Hepatocyte (in vitro differentiated cells): ENCODE data around the gene GART. TPM values are rescaled to one million over a fixed set of nuclear protein-coding genes. Genes with fewer than 3 reads are reported as not detected.

Experiments
- DNase-seq: peaks from one replicate; pipeline ENCODE4 v3.0.0-alpha.2; 2016; ENCODE audit warnings: low spot score
- H2AFZ ChIP-seq: fragments of 200-600 bp; sonication (generic); 2 replicates; pipeline ENCODE4 v1.6.0; 2016; ENCODE audit warnings: antibody characterized with exemption, mild to moderate bottlenecking
- H3K27ac ChIP-seq: fragments of 200-600 bp; sonication (generic); 2 replicates; pipeline ENCODE4 v1.5.1; 2016; ENCODE audit warnings: mild to moderate bottlenecking
- H3K27me3 ChIP-seq: fragments of 200-600 bp; sonication (generic); 2 replicates; pipeline ENCODE4 v1.6.1; 2016
- H3K36me3 ChIP-seq: fragments of 200-600 bp; sonication (generic); replicated peaks from 2 replicates; pipeline ENCODE4 v1.5.1; 2016; ENCODE audit warnings: low read depth; ENCODE audit not compliant: insufficient read depth
- H3K4me1 ChIP-seq: fragments of 200-600 bp; sonication (generic); 2 replicates; pipeline ENCODE4 v1.5.1; 2016; ENCODE audit warnings: mild to moderate bottlenecking, moderate library complexity; ENCODE audit not compliant: insufficient read depth
- H3K4me2 ChIP-seq: fragments of 200-600 bp; sonication (generic); 2 replicates; pipeline ENCODE4 v1.6.0; 2016
- H3K4me3 ChIP-seq: fragments of 200-600 bp; sonication (generic); 2 replicates; pipeline ENCODE4 v1.5.1; 2016; ENCODE audit warnings: mild to moderate bottlenecking
- H3K79me2 ChIP-seq: fragments of 200-600 bp; sonication (generic); 2 replicates; pipeline ENCODE4 v1.6.0; 2017; ENCODE audit warnings: mild to moderate bottlenecking
- H3K9me2 ChIP-seq: fragments of 200-600 bp; sonication (generic); replicated peaks from 2 replicates; pipeline ENCODE4 v1.6.0; 2017; ENCODE audit warnings: mild to moderate bottlenecking; ENCODE audit not compliant: insufficient read depth
- H3K9me3 ChIP-seq: fragments of 200-600 bp; sonication (generic); 2 replicates; pipeline ENCODE4 v1.5.1; 2016; ENCODE audit warnings: low read depth, mild to moderate bottlenecking
- H4K20me1 ChIP-seq: fragments of 200-600 bp; sonication (generic); 2 replicates; pipeline ENCODE4 v1.6.0; 2016; ENCODE audit warnings: mild to moderate bottlenecking; ENCODE audit not compliant: insufficient read depth, poor library complexity, severe bottlenecking
- EZH2 ChIP-seq: fragments of 200-600 bp; sonication (generic); IDR thresholded peaks from 2 replicates; pipeline ENCODE4 v1.6.1; 2016; ENCODE audit warnings: antibody characterized with exemption, mild to moderate bottlenecking, borderline replicate concordance
- EZH2phosphoT487 ChIP-seq: fragments of 200-600 bp; sonication (generic); IDR thresholded peaks from one replicate; pipeline ENCODE4 v1.6.1; 2018; ENCODE audit warnings: antibody characterized with exemption, mild to moderate bottlenecking, low read depth, moderate library complexity; ENCODE audit not compliant: unreplicated experiment, severe bottlenecking
- WGBS: methylation state at CpG from one replicate; pipeline ENCODE4 v1.1.6; 2016; ENCODE audit warnings: low lambda C conversion rate; ENCODE audit errors: missing lambda C conversion rate; 5-methylcytosine and 5-hydroxymethylcytosine counted together
- polyA plus RNA-seq: library from polyadenylated mRNA; unstranded; fragments of >200 nt; fragmentation: Nextera tagmentation; extraction: Ambion mirVana; gene quantifications from 2 replicates; pipeline ENCODE4 v1.2.1, GENCODE V29; 2016
- total RNA-seq: library from RNA; depleted of rRNA; stranded (reverse); fragments of >200 nt; gene quantifications from 2 replicates; pipeline ENCODE4 v1.2.3, GENCODE V29; 2014
- TF ChIP-seq, protein P1 (sequence below): fragments of 200-600 bp; sonication (generic); IDR thresholded peaks from 2 replicates; pipeline ENCODE4 v1.5.1; 2016; ENCODE audit warnings: antibody characterized with exemption, mild to moderate bottlenecking; ENCODE audit not compliant: poor library complexity

Gene GART
- total and polyA plus RNA-seq, 2 experiments from 2014 or later: 41.6 to 83.3 TPM

DNA sequence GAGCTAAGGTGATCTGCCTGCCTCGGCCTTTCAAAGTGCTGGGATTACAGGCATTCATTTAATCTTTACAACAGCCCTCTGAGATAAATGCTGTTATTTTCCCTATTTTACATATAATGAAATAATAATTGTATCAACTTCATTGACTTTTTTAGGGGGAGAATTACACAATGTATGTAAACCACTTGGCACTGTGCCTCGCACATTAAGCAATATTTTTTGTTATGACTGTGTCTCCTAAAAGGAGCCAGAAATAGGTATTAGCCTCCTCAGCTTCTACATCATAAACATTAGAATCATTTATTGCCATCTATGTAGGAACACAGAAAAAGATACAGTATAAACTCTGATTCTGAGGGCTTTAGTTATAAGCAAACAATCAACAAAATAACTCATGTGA, 49.3 kb downstream of the GART start:
- no peak for DNase-seq
- no peaks in the 10 kb centered on the region for H4K20me1 ChIP-seq
- H3K9me2 ChIP-seq: no peaks in the 10 kb centered on the region
- no peak overlapping the region for H3K4me2 ChIP-seq
- 78% methylated on average over 2 of the region's 2 CpGs for WGBS
- no peaks in the 10 kb centered on the region for H3K9me3 ChIP-seq
- no peak overlapping the region for H3K4me3 ChIP-seq
- no peaks in the 10 kb centered on the region for H3K36me3 ChIP-seq
- H2AFZ ChIP-seq: no peak overlapping the region
- peaks cover 3% of the 10 kb centered on the region for H3K79me2 ChIP-seq
- TF ChIP-seq, protein P1, sequence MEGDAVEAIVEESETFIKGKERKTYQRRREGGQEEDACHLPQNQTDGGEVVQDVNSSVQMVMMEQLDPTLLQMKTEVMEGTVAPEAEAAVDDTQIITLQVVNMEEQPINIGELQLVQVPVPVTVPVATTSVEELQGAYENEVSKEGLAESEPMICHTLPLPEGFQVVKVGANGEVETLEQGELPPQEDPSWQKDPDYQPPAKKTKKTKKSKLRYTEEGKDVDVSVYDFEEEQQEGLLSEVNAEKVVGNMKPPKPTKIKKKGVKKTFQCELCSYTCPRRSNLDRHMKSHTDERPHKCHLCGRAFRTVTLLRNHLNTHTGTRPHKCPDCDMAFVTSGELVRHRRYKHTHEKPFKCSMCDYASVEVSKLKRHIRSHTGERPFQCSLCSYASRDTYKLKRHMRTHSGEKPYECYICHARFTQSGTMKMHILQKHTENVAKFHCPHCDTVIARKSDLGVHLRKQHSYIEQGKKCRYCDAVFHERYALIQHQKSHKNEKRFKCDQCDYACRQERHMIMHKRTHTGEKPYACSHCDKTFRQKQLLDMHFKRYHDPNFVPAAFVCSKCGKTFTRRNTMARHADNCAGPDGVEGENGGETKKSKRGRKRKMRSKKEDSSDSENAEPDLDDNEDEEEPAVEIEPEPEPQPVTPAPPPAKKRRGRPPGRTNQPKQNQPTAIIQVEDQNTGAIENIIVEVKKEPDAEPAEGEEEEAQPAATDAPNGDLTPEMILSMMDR: no peak
- TF ChIP-seq EZH2phosphoT487 (no peak), EZH2 (no peak)
- peaks cover 4% of the 10 kb centered on the region for H3K4me1 ChIP-seq
- no peaks in the 10 kb centered on the region for H3K27me3 ChIP-seq
- no peak overlapping the region for H3K27ac ChIP-seq

- TF ChIP-seq, protein P1: no peak
- TF ChIP-seq EZH2 (no peak), EZH2phosphoT487 (no peak)
- Histone ChIP-seq H4K20me1 (no peaks in the 10 kb centered on the region), H3K79me2 (peaks cover 3% of the 10 kb centered on the region), H3K9me3 (no peaks in the 10 kb centered on the region), H3K27ac (peak within 1 kb of the TSS; percentile 71), H3K27me3 (no peaks in the 10 kb centered on the region), H3K4me2 (peak within 1 kb of the TSS; percentile 88), H3K36me3 (no peaks in the 10 kb centered on the region), H3K4me3 (peak within 1 kb of the TSS; percentile 66), H3K4me1 (peaks cover 4% of the 10 kb centered on the region), H3K9me2 (no peaks in the 10 kb centered on the region), H2AFZ (peak within 1 kb of the TSS; percentile 80)
- under 1% methylated on average over 52 of the region's 52 CpGs for WGBS
- peak; percentile 97 for DNase-seq
These were observed 50.4 kb downstream of the GART start, which contains the start of gene DNAJC28 for GRCh38 chr21:33491373-33492102. Gene DNAJC28, minus strand, starts transcription at chr21:33491716. Its CDS starts 2,323 bp downstream, at chr21:33489393.

DNA sequence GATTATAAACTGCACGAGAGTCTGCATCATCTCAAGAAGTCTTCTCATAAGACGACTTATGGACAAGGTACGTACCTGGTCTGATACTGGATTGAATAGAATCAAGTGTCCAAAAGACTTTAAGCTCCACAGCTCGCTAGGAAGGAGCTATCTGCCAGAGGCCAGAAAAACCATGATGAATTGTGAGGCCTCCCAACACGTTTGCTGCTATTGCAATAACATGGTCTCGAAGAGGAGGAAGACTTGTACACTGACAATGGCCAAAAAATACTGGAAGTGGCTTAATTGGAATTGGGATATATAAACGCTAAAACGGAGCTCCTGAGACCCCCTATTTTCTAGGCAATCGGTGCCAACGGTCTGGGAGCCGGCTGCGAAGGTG, 50.9 kb downstream of the GART start:
- TF ChIP-seq, protein P1: no peak
- no peak for TF ChIP-seq EZH2
- Histone ChIP-seq H4K20me1 (no peaks in the 10 kb centered on the region), H3K4me3 (peak overlapping the region; percentile 66), H3K27me3 (no peaks in the 10 kb centered on the region), H3K4me1 (peaks cover 4% of the 10 kb centered on the region), H3K36me3 (no peaks in the 10 kb centered on the region), H3K27ac (no peak overlapping the region), H3K79me2 (peaks cover 3% of the 10 kb centered on the region), H3K9me3 (no peaks in the 10 kb centered on the region), H3K4me2 (peak overlapping the region; percentile 88), H2AFZ (peak overlapping the region; percentile 80), H3K9me2 (no peaks in the 10 kb centered on the region)
- DNase-seq: peak; percentile 13
- 28% methylated on average over 10 of the region's 12 CpGs for WGBS
